Parathyroid adenoma (tissue), 2 donors: Measurements from ENCODE around the gene USP10.

Source experiments
- H2AFZ ChIP-seq: fragments of 300-600 bp; sonication (generic); one replicate; pipeline ENCODE4 v1.7.0; 2017; ENCODE audit warnings: antibody characterized with exemption, mild to moderate bottlenecking
- H3K27ac ChIP-seq: fragments of 300-600 bp; sonication (generic); one replicate; pipeline ENCODE4 v1.7.0; 2017
- H3K27me3 ChIP-seq: fragments of 300-600 bp; sonication (generic); one replicate; pipeline ENCODE4 v1.7.0; 2017; ENCODE audit warnings: low read length; ENCODE audit not compliant: control insufficient read depth, insufficient read depth
- H3K36me3 ChIP-seq: fragments of 300-600 bp; sonication (generic); one replicate; pipeline ENCODE4 v1.7.0; 2017; ENCODE audit warnings: low read length; ENCODE audit not compliant: control insufficient read depth, insufficient read depth
- H3K4me1 ChIP-seq: fragments of 300-600 bp; sonication (generic); one replicate; pipeline ENCODE4 v1.7.0; 2017; ENCODE audit warnings: control low read depth
- H3K4me2 ChIP-seq: fragments of 300-600 bp; sonication (generic); one replicate; pipeline ENCODE4 v1.7.0; 2017; ENCODE audit warnings: low read length
- H3K4me3 ChIP-seq: fragments of 300-600 bp; sonication (generic); one replicate; pipeline ENCODE4 v1.7.0; 2017; ENCODE audit warnings: low read depth, low read length
- H3K79me2 ChIP-seq: fragments of 300-600 bp; sonication (generic); one replicate; pipeline ENCODE4 v1.7.0; 2017; ENCODE audit warnings: control low read depth
- H3K9ac ChIP-seq: fragments of 300-600 bp; sonication (generic); one replicate; pipeline ENCODE4 v1.7.0; 2017; ENCODE audit warnings: mild to moderate bottlenecking
- H3K9me3 ChIP-seq: fragments of 300-600 bp; sonication (generic); one replicate; pipeline ENCODE4 v1.7.0; 2017; ENCODE audit warnings: low read length; ENCODE audit not compliant: control insufficient read depth
- TF ChIP-seq, protein P1 (sequence below): fragments of 300-600 bp; sonication (generic); IDR thresholded peaks from one replicate; pipeline ENCODE4 v1.7.0; 2017; ENCODE audit warnings: antibody characterized with exemption, mild to moderate bottlenecking
- donor health status: primary hyperparathyroidism.

USP10 gene

DNA sequence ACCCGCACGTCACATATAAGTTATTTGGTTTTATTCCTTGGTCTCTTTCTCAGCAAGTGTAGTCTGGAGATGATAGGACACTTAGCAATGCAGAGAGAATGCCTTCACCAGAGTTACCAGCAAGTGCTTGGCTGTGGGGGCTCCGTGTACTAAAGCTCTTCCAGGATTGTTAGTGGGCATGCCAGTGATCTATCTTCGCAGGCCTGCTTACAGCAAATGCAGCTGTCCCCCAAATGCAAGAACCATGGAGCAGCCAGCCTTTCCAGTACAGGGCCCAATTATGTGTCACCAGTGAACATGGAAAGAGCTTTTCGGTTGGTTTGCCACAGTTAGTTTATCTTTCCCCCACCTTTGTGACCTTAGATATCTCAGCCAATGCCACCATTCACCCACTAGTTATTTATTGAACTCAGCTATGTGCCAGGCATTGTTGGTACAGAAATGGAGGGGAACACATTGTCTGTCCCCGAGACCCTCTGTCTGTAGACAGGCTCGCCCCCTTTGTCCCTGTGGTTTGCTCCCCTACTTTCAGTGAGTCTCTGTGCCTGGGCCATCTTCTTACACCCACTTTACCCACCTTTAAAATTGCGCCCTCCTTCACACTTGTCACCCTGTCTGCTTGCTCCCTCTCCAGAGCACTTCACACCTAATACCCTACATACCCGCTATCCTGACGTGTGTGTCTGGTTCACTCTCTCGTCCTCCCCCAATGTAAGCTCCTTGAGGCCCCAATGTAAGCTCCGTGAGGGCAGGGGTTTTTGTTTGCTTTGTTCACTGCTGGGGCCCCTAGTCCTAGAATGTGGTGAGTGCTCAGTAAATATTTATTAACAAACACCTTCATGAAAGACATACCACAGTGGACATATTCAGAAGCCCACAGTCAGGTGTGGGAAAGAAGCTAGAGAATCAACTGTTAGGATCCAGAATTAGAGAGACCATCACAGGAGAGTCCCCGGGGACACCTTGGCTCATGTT is 13.3 kb downstream of the USP10 start:
- no peak overlapping the region for H3K27ac ChIP-seq
- H2AFZ ChIP-seq: no peak overlapping the region
- no peak overlapping the region for H3K4me2 ChIP-seq
- H3K4me1 ChIP-seq: peaks cover 22% of the 10 kb centered on the region
- H3K27me3 ChIP-seq: no peaks in the 10 kb centered on the region
- H3K9me3 ChIP-seq: no peaks in the 10 kb centered on the region
- H3K79me2 ChIP-seq: peaks cover 86% of the 10 kb centered on the region
- no peaks in the 10 kb centered on the region for H3K36me3 ChIP-seq
- H3K9ac ChIP-seq: no peak overlapping the region
- TF ChIP-seq, protein P1, sequence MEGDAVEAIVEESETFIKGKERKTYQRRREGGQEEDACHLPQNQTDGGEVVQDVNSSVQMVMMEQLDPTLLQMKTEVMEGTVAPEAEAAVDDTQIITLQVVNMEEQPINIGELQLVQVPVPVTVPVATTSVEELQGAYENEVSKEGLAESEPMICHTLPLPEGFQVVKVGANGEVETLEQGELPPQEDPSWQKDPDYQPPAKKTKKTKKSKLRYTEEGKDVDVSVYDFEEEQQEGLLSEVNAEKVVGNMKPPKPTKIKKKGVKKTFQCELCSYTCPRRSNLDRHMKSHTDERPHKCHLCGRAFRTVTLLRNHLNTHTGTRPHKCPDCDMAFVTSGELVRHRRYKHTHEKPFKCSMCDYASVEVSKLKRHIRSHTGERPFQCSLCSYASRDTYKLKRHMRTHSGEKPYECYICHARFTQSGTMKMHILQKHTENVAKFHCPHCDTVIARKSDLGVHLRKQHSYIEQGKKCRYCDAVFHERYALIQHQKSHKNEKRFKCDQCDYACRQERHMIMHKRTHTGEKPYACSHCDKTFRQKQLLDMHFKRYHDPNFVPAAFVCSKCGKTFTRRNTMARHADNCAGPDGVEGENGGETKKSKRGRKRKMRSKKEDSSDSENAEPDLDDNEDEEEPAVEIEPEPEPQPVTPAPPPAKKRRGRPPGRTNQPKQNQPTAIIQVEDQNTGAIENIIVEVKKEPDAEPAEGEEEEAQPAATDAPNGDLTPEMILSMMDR: no peak
- H3K4me3 ChIP-seq: no peak overlapping the region

DNA sequence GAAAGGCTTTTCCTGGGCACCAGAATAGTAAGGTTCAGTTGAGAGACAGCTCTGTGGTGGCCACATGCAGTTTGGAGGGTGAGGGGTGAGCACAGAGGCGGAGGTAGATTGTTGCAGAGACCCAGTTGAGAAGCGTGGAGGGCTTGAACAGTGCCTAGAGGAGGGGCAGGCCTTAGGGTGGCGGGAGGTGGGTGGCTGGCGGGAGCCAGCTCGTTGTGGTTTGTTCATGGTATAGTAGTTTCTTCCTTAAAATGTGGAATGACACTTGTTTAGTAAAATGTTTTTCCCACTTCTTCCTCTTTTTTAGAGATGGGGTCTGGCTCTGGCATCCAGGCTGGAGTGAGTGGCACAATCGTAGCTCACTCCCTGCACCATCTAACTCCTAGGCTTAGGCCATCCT is 14.2 kb downstream of the USP10 start:
- no peak overlapping the region for H3K27ac ChIP-seq
- no peak overlapping the region for H3K4me3 ChIP-seq
- H3K9ac ChIP-seq: no peak overlapping the region
- no peak overlapping the region for H2AFZ ChIP-seq
- H3K4me2 ChIP-seq: no peak overlapping the region
- H3K79me2 ChIP-seq: peaks cover 77% of the 10 kb centered on the region
- H3K27me3 ChIP-seq: no peaks in the 10 kb centered on the region
- TF ChIP-seq, protein P1: no peak
- no peaks in the 10 kb centered on the region for H3K36me3 ChIP-seq
- peaks cover 19% of the 10 kb centered on the region for H3K4me1 ChIP-seq
- H3K9me3 ChIP-seq: no peaks in the 10 kb centered on the region

DNA sequence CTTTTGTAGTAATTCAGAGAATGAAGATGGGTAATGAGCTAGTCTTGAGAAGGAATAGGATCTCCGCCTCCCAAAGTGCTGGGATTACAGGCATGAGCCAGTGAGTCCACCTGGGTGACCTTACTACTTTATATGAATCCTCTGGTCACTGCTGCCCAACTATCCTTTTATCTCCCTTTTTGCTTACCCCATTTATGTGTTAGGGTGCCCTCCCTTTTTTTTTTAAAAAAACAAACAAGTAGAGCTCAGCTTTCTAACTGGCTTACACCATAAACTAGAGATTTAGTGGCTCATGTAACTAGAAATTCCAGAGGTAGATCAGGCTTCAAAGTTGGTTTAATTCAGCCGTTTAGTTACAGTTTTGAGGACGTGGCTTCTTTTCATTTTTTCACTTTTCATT is 15.6 kb downstream of the USP10 start:
- no peak overlapping the region for H3K4me3 ChIP-seq
- no peaks in the 10 kb centered on the region for H3K9me3 ChIP-seq
- TF ChIP-seq, protein P1: no peak
- H3K4me1 ChIP-seq: peaks cover 11% of the 10 kb centered on the region
- H3K27ac ChIP-seq: no peak overlapping the region
- H3K79me2 ChIP-seq: peaks cover 67% of the 10 kb centered on the region
- H3K4me2 ChIP-seq: no peak overlapping the region
- no peaks in the 10 kb centered on the region for H3K27me3 ChIP-seq
- no peak overlapping the region for H2AFZ ChIP-seq
- H3K36me3 ChIP-seq: no peaks in the 10 kb centered on the region
- H3K9ac ChIP-seq: no peak overlapping the region

DNA sequence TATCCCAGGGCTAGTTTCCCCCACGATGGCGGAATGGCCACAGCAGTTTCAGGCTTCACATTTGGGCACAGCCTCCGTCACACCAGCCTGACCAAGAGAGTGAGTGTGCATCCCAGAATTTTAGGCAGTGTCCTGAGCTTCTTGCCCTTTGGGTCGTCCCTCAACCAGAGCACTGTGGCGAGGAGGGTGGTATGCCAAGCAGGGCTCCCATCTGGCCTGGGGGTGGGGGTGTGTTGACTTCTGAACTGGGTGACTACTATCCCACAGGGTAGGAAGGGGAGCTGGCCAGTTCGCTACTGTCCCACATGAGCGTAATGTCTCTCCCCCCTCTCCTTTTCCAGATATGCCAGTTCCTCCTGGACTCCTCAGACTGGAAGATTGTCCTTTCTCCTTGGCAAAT is 16.1 kb downstream of the USP10 start:
- H3K27me3 ChIP-seq: no peaks in the 10 kb centered on the region
- no peak overlapping the region for H3K9ac ChIP-seq
- no peaks in the 10 kb centered on the region for H3K36me3 ChIP-seq
- no peak overlapping the region for H3K4me3 ChIP-seq
- H3K9me3 ChIP-seq: no peaks in the 10 kb centered on the region
- no peak overlapping the region for H3K27ac ChIP-seq
- peaks cover 64% of the 10 kb centered on the region for H3K79me2 ChIP-seq
- no peak overlapping the region for H2AFZ ChIP-seq
- no peak overlapping the region for H3K4me2 ChIP-seq
- H3K4me1 ChIP-seq: peaks cover 11% of the 10 kb centered on the region
- TF ChIP-seq, protein P1: no peak
